Omental fat pad (tissue), 4 donors: ENCODE measurements around the gene FBXO42. TPM values are rescaled to one million over a fixed set of nuclear protein-coding genes. Genes with fewer than 3 reads are reported as not detected.

Experiments used
- ATAC-seq: fragments of 150-250 bp; one replicate; pipeline ENCODE4 v1.9.1; 2016; ENCODE audit warnings: mild to moderate bottlenecking, moderate library complexity; ENCODE audit not compliant: low FRiP score
- DNase-seq: peaks from one replicate; pipeline ENCODE4 v3.0.0-alpha.2; 2019; ENCODE audit warnings: low spot score
- total RNA-seq, 4 donors: library from RNA; depleted of rRNA; stranded (reverse); fragments of >200 nt; gene quantifications; one replicate each; pipeline ENCODE4 v1.1.0, GENCODE V29; 2016
- TF ChIP-seq, protein P1 (sequence below), 3 donors: fragments of 450-650 bp; IDR thresholded peaks; one replicate each; pipeline ENCODE4 v1.5.1; 2016 to 2017; ENCODE audit warnings: antibody characterized with exemption in 3 of 3, mild to moderate bottlenecking in 3 of 3, moderate library complexity in 2 of 3

The FBXO42 gene
- total RNA-seq, 4 donors from 2014 or later, result 16.1 to 29.8 (median 19.2) TPM

DNA sequence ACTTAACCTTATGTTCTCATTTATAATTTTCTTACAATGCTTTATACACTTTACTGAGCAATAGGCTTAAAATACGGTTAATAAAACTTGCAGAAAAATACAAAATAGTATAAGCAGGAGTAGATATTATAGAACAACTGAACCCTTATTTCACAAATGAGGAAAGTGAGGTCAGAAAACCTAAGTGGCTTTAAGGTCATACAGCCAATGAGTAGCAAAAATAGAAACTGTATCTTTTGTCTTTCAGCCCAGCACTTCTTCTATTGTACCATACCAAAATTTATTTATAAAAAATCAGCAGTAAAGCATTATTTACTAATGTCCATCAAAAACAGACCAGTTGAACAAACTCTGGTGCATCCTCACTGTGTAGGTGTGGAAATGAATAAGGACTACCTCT, 11.6 kb downstream of the FBXO42 start:
- TF ChIP-seq, protein P1, sequence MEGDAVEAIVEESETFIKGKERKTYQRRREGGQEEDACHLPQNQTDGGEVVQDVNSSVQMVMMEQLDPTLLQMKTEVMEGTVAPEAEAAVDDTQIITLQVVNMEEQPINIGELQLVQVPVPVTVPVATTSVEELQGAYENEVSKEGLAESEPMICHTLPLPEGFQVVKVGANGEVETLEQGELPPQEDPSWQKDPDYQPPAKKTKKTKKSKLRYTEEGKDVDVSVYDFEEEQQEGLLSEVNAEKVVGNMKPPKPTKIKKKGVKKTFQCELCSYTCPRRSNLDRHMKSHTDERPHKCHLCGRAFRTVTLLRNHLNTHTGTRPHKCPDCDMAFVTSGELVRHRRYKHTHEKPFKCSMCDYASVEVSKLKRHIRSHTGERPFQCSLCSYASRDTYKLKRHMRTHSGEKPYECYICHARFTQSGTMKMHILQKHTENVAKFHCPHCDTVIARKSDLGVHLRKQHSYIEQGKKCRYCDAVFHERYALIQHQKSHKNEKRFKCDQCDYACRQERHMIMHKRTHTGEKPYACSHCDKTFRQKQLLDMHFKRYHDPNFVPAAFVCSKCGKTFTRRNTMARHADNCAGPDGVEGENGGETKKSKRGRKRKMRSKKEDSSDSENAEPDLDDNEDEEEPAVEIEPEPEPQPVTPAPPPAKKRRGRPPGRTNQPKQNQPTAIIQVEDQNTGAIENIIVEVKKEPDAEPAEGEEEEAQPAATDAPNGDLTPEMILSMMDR (IDR thresholded peaks at IDR 0.05), result no peak
- ATAC-seq, result no peak
- DNase-seq, result no peak

DNA sequence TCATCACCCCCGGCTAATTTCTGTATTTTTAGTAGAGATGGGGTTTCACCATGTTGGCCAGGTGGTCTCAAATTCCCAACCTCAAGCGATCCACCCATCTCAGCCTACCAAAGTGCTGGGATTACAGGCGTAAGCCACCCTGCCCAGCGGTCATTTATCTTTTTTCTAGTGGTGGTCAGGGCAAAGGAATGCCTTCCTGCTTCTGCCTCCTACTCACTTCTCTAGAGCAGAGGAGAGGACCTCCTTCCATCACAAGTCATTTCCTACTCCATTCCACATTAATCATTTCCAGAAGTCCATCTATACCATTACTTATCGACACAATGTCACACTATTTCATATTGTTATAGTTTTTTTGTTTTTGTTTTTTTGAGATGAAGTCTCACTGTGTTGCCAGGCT, 13.3 kb downstream of the FBXO42 start:
- TF ChIP-seq, protein P1 (IDR thresholded peaks at IDR 0.05), result no peak
- ATAC-seq (no peak), DNase-seq (no peak)

DNA sequence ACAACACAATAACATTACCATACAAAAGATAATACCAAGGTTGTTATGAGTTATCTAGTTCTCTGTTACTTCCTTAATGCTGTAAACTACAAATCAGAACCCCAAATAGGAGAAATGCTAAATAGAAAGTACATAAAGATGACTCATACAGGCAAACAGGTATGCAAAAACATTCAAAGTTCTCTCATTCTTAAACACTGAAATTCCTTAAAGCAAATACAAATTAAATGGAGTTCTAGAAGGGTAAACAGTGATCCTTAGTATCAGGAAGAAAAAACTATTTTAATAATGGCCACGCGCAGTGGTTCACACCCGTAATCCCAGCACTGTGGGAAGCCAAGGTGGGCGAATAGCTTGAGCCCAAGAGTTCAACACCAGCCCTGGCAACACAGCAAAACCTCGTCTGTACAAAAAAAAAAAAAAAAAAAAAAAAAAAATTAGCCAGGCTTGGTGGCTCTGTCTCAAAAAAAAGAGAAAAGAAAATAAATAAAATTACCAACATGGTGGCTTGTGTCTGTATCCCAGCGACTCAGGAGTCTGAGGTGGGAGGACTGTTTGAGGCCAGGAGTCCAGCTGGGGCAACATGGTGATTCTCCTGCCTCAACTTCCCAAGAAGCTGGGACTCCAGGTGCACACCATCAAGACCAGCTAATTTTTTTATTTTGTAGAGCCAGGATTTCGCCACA, 17.5 kb downstream of the FBXO42 start:
- ATAC-seq (no peak), DNase-seq (no peak)
- TF ChIP-seq, protein P1 (IDR thresholded peaks at IDR 0.05), result no peak

DNA sequence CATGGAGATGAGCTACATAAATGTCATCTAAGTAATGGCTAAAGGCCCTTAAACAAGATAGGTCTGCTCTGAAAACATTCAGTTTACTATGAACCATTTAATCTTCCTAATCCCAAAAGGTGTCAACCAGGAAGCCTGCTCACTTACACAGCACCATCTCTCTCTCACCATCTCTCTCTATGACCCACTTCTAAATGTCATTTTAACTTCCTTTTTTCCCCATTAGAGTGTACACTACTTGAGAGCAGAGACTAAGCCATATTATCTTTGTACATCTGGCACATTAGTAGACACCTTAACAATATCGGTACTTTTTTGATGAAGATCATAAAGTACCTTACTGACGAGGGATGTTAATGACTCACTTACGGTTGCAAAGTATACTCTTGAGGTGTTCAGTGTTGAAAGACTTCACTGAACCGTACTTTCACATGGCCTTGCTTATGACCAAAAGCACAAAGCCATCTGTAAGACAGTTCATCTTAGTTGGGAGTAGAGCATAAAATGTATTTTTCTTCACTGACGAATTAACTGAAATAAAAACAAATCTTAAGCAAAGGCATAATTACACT, 25.4 kb downstream of the FBXO42 start:
- DNase-seq, result no peak
- no peak for ATAC-seq
- TF ChIP-seq, protein P1 (IDR thresholded peaks at IDR 0.05), result no peak

DNA sequence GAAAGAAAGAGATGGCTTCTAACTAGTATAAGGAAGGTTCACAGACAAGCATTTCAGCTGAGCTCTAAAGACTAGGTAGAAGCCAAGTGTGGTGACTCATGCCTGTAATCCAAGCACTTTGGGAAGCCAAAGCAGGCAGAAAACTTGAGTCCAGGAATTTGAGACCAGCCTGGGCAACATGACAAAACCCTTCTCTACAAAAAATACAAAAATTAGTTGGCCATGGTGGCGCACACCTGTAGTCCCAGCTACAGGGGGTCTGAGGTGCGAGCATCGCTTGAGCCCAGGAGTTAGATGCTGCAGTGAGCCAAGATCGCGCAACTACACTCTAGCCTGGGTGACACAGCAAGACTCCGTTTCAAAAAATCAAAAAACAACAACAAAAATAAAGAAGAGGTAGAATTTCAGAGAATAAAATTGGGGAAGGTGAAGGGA, 27.8 kb downstream of the FBXO42 start:
- ATAC-seq (peak; percentile 66), DNase-seq (no peak)
- TF ChIP-seq, protein P1 (IDR thresholded peaks at IDR 0.05), result no peak

DNA sequence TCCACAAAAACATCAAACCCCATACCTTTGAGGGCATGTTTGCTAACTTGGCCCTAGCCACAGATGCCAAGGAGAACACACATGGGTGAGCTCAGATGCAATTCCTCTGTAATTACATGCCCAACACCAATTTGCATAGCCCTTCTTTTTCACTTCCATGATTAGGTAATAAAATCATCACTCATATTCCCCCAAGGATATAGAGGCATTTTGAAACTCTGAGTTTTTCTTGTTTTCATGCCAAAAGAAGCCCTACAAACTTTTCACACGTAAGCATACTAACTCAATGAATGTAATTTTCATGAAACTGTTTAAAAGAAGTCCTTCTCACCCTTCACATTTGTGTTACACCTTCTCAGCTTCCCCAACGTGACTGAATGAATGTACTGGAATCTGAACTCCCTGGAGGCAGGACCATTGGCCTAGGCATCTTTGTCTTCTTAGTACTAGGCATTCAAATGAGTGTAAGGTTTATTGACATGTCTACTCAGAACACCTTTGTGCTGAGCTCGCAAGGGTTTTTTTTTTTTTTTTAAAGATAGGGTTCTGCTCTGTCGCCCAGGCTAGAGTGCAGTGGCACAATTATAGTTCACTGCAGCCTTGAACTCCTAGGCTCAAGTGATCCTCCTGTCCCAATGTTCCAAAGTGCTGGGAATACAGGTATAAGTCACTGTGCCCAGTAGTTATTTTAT, 31.0 kb downstream of the FBXO42 start:
- ATAC-seq, result peak; percentile 54
- TF ChIP-seq, protein P1 (IDR thresholded peaks at IDR 0.05), result no peak
- DNase-seq, result no peak
